ENCODE data around the gene PPIL1. TPM values are rescaled to one million over a fixed set of nuclear protein-coding genes. Genes with fewer than 3 reads are reported as not detected.

PPIL1 gene
- total and polyA plus RNA-seq, 2 of the 8 experiments (the other 6 are each of a cell fraction or from before 2014, with no cell fraction given): 83.7 to 86.5 TPM

DNA sequence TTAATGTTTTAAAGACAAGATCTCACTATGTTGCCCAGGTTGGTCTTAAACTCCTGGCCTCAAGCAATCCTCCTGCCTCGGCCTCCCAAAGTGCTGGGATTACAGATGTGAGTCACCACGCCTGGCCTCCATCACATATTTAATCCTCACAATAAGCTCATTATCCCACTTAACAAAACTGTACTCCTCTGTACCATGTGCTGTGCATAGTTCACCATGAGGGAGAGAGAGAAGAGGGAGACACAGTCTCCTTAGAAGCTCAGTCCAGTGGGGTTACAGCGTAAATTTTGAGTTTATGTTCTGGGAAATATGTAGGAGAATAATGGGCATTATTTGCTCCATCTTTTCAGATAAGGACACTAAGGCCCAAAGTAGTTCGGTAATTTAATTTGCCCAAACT lies 27.5 kb downstream of the PPIL1 start:
- Histone ChIP-seq H4K8ac (ENCODE audit: extremely low read depth, insufficient read depth, low read length) (no peak overlapping the region), H4K5ac (ENCODE audit: insufficient read length, low read depth, low read length) (no peak overlapping the region), H3K79me1 (ENCODE audit: low read depth, low read length) (no peaks in the 10 kb centered on the region), H3K27me3 (replicated peaks in 1 of 4; ENCODE audit: control insufficient read depth in 3 of 4, extremely low read depth in 1 of 4, insufficient read depth in 3 of 4, low read length in 3 of 4) (peaks cover 0 to 9% (median 0%) of the 10 kb centered on the region in 4 experiments; a peak in 3 of 7 replicates), H2BK15ac (ENCODE audit: low read length) (no peak overlapping the region), H3K23ac (ENCODE audit: insufficient read length) (no peak overlapping the region), H3K56ac (replicated peaks; ENCODE audit: insufficient read length, low read depth, low read length) (no peak overlapping the region), H3K9ac (replicated peaks in 1 of 4; ENCODE audit: extremely low read depth in 1 of 4, low read depth in 3 of 4, low read length in 3 of 4) (no peak overlapping the region), H3K79me2 (ENCODE audit: control insufficient read depth in 1 of 2, insufficient read depth in 2 of 2, low read length in 2 of 2) (no peaks in the 10 kb centered on the region), H2BK120ac (replicated peaks; ENCODE audit: low read depth, low read length) (no peak overlapping the region), H3K18ac (ENCODE audit: extremely low read depth, low read length) (no peak overlapping the region), H3K36me3 (ENCODE audit: control insufficient read depth in 2 of 4, insufficient read depth in 4 of 4, low read length in 3 of 4) (no peaks in the 10 kb centered on the region), H4K20me1 (replicated peaks in 1 of 2; ENCODE audit: control insufficient read depth in 1 of 2, insufficient read depth in 2 of 2, low read length in 2 of 2) (peaks cover 0 to 2% of the 10 kb centered on the region in 2 experiments), H3K27ac (ENCODE audit: low read depth, low read length) (no peak overlapping the region), H2AFZ (ENCODE audit: low read length) (no peak overlapping the region), H3K4me3 (ENCODE audit: extremely low read depth in 1 of 4, insufficient read depth in 2 of 4, low read depth in 3 of 4, low read length in 4 of 4) (no peak overlapping the region), H2BK20ac (ENCODE audit: low read length) (no peak overlapping the region), H2AK5ac (ENCODE audit: low read depth, low read length) (no peak overlapping the region), H3K4me1 (replicated peaks in 1 of 4; ENCODE audit: control insufficient read depth in 3 of 4, insufficient read depth in 4 of 4, low read length in 3 of 4) (peaks cover 7 to 17% (median 9%) of the 10 kb centered on the region in 4 experiments), H2BK12ac (ENCODE audit: low read depth, low read length) (0 out of 2 replicates have a peak overlapping the region, but pooled peaks have one; percentile 33), H3K23me2 (ENCODE audit: low read depth, low read length) (peaks cover 5% of the 10 kb centered on the region), H3K9me3 (ENCODE audit: insufficient read depth in 2 of 2, low read depth in 1 of 2, low read length in 1 of 2) (no peaks in the 10 kb centered on the region), H3K4ac (replicated peaks; ENCODE audit: insufficient read length, low read depth, low read length) (no peak overlapping the region), H3K4me2 (ENCODE audit: insufficient read depth in 1 of 2, low read depth in 2 of 2, low read length in 2 of 2) (no peak overlapping the region), H2BK5ac (ENCODE audit: low read depth, low read length) (no peak overlapping the region), H4K91ac (replicated peaks; ENCODE audit: insufficient read length, low read length) (no peak overlapping the region), H3K14ac (ENCODE audit: insufficient read length) (no peak overlapping the region)
- FAIRE-seq: no peak
- ChIA-PET POLR2A (ENCODE audit: partially characterized antibody) (interaction anchor here (0.9 kb wide), 1 partner anchor 27 kb away, joined by 3 read pairs; the partner anchor contains the start of gene PPIL1), CTCF (ENCODE audit: partially characterized antibody) (interaction anchor here (0.5 to 13.7 kb wide), 11 partner anchors 15 to 137 kb away, joined by 3 to 293 read pairs (median 80); partner anchors contain the start of genes C6orf89 and PPIL1)
- WGBS, 2 experiments (ENCODE audit: extremely low coverage in 1 of 2, insufficient coverage in 1 of 2, insufficient read length in 1 of 2, insufficient replicate concordance in 2 of 2, low coverage in 1 of 2, low lambda C conversion rate in 2 of 2, missing lambda C conversion rate in 1 of 2): 82% methylated on average over 4 of the region's 4 CpGs; no CpG with 5 or more reads in 1 of the 2 experiments
- no peak for DNase-seq (ENCODE audit: low read depth in 1 of 2, low spot score in 2 of 2)
- TF ChIP-seq, protein P1, sequence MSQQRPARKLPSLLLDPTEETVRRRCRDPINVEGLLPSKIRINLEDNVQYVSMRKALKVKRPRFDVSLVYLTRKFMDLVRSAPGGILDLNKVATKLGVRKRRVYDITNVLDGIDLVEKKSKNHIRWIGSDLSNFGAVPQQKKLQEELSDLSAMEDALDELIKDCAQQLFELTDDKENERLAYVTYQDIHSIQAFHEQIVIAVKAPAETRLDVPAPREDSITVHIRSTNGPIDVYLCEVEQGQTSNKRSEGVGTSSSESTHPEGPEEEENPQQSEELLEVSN (IDR thresholded peaks at IDR 0.05): no peak
- TF ChIP-seq NRF1 (IDR thresholded peaks at IDR 0.05; ENCODE audit: low read depth, low read length): no peak
- TF ChIP-seq CHD2 (IDR thresholded peaks at IDR 0.05; ENCODE audit: low read length): no peak
- no peak for TF ChIP-seq POU5F1 (IDR thresholded peaks at IDR 0.05; ENCODE audit: low read depth, low read length)
- TF ChIP-seq SIX5 (IDR thresholded peaks at IDR 0.05; ENCODE audit: low read depth, low read length): no peak
